SK-N-SH treated with all-trans-retinoic acid at 6 μM for 48 hours (cell line): ENCODE results near the gene SH3BGRL2.

Experiments used
- ARNTL ChIP-seq: fragments of 450-650 bp; formaldehyde crosslinking; IDR thresholded peaks from 2 replicates; pipeline ENCODE4 v1.5.0; 2020; ENCODE audit warnings: low read depth, mild to moderate bottlenecking, moderate library complexity, borderline replicate concordance
- BACH2 ChIP-seq: fragments of 250-450 bp; sonication (Bioruptor Pico); IDR thresholded peaks from 2 replicates; pipeline ENCODE4 v1.9.0; 2021; ENCODE audit warnings: mild to moderate bottlenecking, borderline replicate concordance
- TCF4 ChIP-seq: fragments of 250-450 bp; sonication (Bioruptor Pico); IDR thresholded peaks from 2 replicates; pipeline ENCODE4 v1.8.0; 2021; ENCODE audit warnings: mild to moderate bottlenecking, moderate library complexity, borderline replicate concordance
- TF ChIP-seq, protein P1 (sequence below): fragments of 250-450 bp; sonication (Bioruptor Pico); IDR thresholded peaks from 2 replicates; pipeline ENCODE4 v1.5.1; 2021; ENCODE audit warnings: mild to moderate bottlenecking, moderate library complexity

DNA sequence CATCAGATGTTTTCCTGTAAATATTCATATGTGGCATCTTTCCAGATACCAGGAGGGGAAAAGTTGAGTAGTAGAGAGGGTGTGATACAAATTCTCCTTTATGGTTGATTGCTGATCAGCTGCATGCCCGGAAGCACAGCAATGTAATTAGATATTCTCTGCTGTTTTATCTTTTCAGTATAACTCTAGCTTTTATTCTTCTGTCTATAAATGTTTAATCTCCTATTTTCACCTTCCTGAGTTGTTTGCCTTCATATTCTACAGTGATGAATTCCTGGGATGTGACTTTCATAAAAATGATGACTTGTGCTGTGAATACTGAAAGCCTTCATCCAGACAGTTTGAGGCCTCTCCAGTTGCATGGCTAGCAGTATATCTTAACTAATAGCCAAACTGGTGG is 53.7 kb downstream of the SH3BGRL2 start:
- TF ChIP-seq ARNTL (CRISPR knock-in tag) (no peak), TCF4 (no peak), BACH2 (CRISPR knock-in tag) (no peak)
- TF ChIP-seq, protein P1, sequence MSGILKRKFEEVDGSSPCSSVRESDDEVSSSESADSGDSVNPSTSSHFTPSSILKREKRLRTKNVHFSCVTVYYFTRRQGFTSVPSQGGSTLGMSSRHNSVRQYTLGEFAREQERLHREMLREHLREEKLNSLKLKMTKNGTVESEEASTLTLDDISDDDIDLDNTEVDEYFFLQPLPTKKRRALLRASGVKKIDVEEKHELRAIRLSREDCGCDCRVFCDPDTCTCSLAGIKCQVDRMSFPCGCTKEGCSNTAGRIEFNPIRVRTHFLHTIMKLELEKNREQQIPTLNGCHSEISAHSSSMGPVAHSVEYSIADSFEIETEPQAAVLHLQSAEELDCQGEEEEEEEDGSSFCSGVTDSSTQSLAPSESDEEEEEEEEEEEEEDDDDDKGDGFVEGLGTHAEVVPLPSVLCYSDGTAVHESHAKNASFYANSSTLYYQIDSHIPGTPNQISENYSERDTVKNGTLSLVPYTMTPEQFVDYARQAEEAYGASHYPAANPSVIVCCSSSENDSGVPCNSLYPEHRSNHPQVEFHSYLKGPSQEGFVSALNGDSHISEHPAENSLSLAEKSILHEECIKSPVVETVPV (CRISPR knock-in tag) = no peak
